ENCODE measurements around the gene ZSWIM7. TPM values are rescaled to one million over a fixed set of nuclear protein-coding genes. Genes with fewer than 3 reads are reported as not detected.

Gene ZSWIM7
- total and polyA plus RNA-seq, 2 of the 4 experiments (the other 2 are of a cell fraction): 6.8 to 12.1 TPM

- WGBS, 2 experiments (ENCODE audit: extremely low coverage in 2 of 2, insufficient read length in 1 of 2): no CpG with 5 or more reads among the region's 7 CpGs
- no peak for DNase-seq
Measured at GRCh38 chr17:15935891-15936290, 63.6 kb downstream of the ZSWIM7 start.

More at GRCh38 chr17:15935891-15936290, 63.6 kb downstream of the ZSWIM7 start:
- Histone ChIP-seq H3K9me1 (ENCODE audit: insufficient read depth, low read length) (0 out of 2 replicates have a peak, but pooled peaks cover 2% of the 10 kb centered on the region), H3K9me3 (ENCODE audit: control insufficient read depth, insufficient read depth, low read length) (no peaks in the 10 kb centered on the region), H3K9ac (ENCODE audit: low read depth, low read length) (no peak overlapping the region), H3K23ac (ENCODE audit: low read depth, low read length) (no peak overlapping the region), H3K27ac (ENCODE audit: insufficient read depth, low read length) (no peak overlapping the region), H2AK9ac (replicated peaks; ENCODE audit: low read depth, low read length, poor library complexity) (no peak overlapping the region), H4K5ac (ENCODE audit: low read depth, low read length) (no peak overlapping the region), H2AFZ (replicated peaks; ENCODE audit: low read length, poor library complexity) (no peak overlapping the region), H2BK15ac (ENCODE audit: low read depth, low read length) (no peak overlapping the region), H2AK5ac (ENCODE audit: low read depth, low read length) (no peak overlapping the region), H4K20me1 (ENCODE audit: insufficient read depth, low read length) (no peaks in the 10 kb centered on the region), H3K18ac (ENCODE audit: low read depth, low read length) (no peak overlapping the region), H3K4me3 (ENCODE audit: insufficient read depth, low read depth, low read length) (no peak overlapping the region), H3K27me3 (ENCODE audit: control insufficient read depth, insufficient read depth, low read length) (no peaks in the 10 kb centered on the region), H3K79me1 (ENCODE audit: low read depth in 1 of 2, low read length in 2 of 2) (no peaks in the 10 kb centered on the region), H2BK120ac (ENCODE audit: low read depth, low read length) (no peak overlapping the region), H3K4me2 (ENCODE audit: low read depth, low read length) (no peak overlapping the region), H2BK20ac (ENCODE audit: low read depth, low read length) (no peak overlapping the region), H3K4ac (ENCODE audit: low read depth, low read length) (no peak overlapping the region), H4K91ac (ENCODE audit: insufficient read depth, low read depth, low read length) (no peak overlapping the region), H3K56ac (ENCODE audit: extremely low read depth, insufficient read depth, low read length) (no peak overlapping the region), H4K8ac (ENCODE audit: low read depth in 2 of 2, low read length in 2 of 2) (no peak overlapping the region), H2BK5ac (ENCODE audit: low read depth, low read length, poor library complexity, severe bottlenecking) (no peak overlapping the region), H3K14ac (replicated peaks; ENCODE audit: low read depth, low read length) (no peak overlapping the region), H3K36me3 (ENCODE audit: control insufficient read depth, insufficient read depth, low read length) (no peaks in the 10 kb centered on the region), H3K4me1 (ENCODE audit: control insufficient read depth, insufficient read depth, low read length) (no peaks in the 10 kb centered on the region)
- dilution Hi-C loops (cut with HindIII; ENCODE audit: low sequenced_read_pairs, unreplicated experiment): no loop called here
- in situ Hi-C loops (cut with MboI; ENCODE audit: low sequenced_read_pairs): no loop called here
- TF ChIP-seq ELK1 (IDR thresholded peaks at IDR 0.05; ENCODE audit: borderline replicate concordance, low read depth, low read length) (no peak), RCOR1 (IDR thresholded peaks at IDR 0.05; ENCODE audit: insufficient replicate concordance, low read length) (no peak), BHLHE40 (IDR thresholded peaks at IDR 0.05; ENCODE audit: low read depth, low read length) (no peak)
- ChIA-PET POLR2A (ENCODE audit: unreplicated experiment) (no interaction called here), CTCF (no interaction called here)
- no TSS peak for BruUV-seq (replicated peaks)
- no peak for ATAC-seq (ENCODE audit: low read depth)
- intact Hi-C loops (cut with micrococcal nuclease): no loop called here

All from IMR-90 (cell line).